D341Med (cell line): Measurements from ENCODE around the gene ATP8A1.

Experiments used
- DNase-seq: peaks from one replicate; pipeline ENCODE4 v3.0.0; 2012; ENCODE audit warnings: low spot score

ATP8A1 gene

DNA sequence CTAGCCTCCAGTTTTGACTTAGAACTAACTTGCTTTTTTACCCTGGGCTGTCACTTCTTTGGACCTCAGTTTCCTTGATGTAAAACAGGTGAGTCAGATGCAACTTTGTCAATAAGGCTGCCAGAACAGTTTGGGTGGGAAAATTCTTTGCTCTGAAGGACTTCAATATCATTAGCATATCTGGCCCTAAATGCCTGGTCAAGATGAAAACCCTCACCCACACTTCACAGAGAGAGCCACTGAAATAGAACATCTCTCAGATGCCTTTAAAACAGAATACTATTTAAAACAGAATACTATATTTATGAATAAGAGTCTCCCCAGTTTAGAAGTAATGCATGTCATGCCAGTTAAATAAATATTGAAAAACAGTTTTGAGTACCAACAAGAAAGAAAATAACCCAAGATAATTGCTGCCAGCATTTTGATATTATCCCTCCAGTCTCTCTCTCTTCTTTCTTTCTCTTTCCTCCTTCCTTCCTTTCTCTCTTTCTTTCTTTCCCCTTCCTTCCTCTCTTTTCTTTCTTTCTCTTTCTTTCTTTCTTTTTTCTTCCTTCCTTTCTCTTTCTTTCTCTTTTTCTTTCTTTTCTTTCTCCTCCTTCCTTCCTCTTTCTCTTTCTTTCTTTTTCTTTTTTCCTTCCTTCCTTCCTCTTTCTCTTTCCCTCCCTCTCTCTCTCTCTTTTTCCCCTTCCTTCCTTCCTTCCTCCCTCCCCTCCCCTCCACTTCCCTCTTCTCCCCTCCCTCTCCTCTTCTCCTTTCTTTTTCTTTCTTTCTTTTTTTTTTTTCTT lies 292.4 kb downstream of the ATP8A1 start:
- no peak for DNase-seq

DNA sequence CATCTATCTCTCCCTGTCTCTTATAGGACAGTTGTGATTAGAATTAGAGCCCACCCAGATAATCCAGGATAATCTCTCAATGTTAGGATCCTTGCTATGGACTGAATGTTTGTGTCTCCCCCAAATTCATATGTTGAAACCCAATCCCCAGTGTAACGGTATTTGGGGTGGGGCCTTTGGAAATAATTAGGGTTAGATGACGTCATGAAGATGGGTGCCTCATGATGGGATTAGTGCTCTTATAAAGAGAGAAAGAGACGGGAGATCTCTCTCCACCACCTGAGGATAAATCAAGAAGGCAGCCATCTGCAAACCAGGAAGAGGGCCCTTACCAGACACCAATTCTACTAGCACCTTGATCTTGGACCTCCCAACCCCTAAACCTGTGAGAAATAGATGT lies 293.3 kb downstream of the ATP8A1 start:
- DNase-seq: no peak

DNA sequence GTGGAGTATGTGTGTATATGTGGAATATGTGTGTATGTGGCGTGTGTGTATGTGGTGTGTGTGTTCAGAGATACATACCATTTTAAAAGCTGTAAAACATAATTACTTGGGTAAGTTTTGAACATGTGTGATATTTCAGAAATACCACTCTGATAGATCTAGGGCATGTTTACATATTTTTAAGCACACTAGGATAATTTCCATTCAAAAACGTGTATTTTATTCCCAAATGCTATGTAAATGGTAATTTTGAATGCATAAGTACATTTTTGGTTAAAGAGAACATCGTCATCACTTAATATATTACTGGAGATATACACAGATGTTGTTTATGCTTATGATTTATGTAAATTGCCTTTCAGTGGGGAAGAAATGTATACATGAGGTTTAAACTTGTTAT lies 294.3 kb downstream of the ATP8A1 start:
- DNase-seq: no peak

DNA sequence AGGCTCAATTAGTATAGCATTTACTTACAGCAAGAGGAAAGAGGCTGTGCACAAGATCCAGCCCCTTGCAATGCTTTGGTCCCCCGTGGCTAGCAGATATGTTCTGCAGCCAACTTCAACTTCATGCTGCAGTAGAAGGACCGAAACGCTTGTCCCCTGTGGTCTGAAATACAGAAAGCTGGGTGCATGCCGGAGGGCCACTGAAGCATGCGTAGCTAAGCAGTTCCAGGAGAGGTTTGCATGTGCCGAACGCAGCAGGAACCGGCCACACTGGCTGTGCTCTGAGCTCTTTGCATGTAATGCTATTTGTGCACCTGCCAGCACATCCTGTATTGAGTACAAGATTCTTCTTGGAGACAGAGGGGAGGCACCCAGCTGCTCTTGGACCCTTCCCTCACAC lies 295.4 kb downstream of the ATP8A1 start:
- DNase-seq: no peak

DNA sequence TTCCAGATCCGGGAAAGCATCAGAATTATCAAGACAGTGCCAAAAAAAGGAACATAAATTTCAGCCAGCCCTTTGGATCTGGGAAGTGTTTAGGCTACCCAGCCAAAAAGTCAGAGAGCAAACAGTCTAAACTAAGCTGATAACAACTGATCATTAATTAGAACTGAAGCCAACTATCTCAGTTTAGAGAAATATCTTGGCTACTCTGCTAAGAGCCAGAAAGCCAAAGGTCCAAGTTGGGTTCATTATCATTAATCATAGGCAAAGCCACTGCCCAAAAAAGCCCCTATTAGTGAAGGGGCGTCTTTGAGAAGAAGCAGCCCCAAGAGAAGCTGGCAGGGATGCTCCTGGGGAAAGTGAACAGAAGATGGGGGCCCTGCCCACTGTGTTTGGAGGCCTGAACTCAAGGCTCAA lies 296.6 kb downstream of the ATP8A1 start:
- no peak for DNase-seq

DNA sequence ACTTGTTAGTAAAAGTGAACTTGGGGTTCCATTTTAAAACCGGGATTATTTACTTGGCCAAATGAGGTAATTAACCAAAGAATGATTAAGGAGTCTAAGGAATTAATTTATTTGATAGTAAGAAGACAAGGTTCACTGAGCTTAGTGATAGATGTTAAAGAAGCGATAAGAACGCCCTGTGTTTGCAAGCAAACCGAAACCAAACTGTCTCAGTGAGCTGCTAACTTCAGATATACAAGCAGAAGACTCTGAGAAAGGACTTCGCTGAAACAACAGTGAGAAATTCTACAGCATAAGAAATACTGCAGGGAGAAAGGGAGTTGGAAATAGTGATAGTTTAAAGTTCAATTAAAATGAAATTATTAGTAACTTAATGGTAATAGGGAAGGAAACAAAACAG lies 297.2 kb downstream of the ATP8A1 start:
- no peak for DNase-seq
